ENCODE results near the gene DAAM1.

Gene DAAM1

DNA sequence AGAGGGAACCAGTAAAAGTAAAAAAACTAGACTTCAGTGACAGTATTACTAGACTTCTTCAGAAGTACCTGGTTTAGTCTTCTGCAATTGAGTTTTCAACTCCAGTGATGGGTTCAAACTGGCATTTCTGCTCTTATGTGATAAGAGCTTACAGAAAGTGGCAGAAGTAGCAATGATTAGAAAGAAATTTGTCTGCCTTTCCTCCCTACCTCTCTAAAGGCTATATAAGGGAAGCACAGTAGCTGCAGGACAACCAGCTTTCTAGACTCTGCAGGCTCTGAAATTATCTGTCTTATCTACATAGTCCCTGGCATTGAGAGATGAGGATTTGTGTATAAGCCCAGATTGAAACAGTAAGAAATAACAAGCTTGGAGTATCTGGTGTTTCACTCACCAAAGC lies 107.5 kb downstream of the DAAM1 start:
- no peak for DNase-seq

DNA sequence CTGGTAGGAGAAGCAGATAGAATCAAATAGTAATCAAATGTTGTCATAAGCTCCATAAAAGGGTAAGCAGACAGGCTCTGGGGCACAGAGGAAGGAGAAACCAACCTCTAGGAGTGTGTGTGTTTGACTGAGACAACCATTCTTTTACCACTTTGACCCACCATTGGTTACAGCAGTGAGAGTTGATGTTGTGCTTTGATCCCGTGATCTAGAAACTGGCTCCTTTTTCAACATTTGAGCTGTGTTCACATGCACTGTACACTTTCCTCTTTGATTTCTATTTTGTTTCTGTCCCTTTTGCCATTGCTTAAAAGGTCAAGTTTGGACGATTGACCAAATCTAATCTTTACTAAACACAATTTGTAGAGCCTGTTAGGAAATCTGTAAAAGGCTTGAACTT lies 108.0 kb downstream of the DAAM1 start:
- no peak for DNase-seq

DNA sequence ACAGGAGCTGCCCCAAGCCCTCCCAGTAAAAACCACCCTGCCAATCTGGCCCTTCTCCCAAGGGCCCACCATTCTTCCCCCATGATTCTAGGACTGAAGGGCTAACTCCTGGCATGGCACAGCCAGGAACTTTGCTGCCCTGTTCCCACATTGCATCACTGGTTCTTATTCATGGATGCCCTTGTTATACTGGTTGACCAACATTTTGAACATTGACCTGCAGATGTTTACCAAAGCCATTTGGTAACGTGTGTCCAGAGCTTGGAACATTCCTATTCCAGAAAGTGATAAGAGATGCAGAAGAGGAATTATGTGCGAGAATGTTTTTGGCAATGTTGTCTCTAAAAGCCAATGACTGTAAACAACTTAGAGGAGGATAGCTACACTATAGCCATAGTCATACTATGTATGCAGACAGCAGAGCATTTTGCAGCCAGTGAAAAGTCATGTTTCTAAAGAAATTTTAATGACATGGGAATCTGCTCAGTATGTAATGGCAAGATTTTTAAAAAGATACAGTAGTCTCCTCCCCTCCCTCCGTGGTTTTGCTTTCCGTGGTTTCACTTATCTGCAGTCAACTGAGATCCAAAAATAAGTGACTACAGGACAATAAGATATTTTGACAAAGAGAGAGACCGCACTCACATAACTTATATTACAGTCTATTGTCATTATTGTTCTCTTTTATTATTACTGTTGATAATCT lies 108.8 kb downstream of the DAAM1 start:
- no peak for DNase-seq

DNA sequence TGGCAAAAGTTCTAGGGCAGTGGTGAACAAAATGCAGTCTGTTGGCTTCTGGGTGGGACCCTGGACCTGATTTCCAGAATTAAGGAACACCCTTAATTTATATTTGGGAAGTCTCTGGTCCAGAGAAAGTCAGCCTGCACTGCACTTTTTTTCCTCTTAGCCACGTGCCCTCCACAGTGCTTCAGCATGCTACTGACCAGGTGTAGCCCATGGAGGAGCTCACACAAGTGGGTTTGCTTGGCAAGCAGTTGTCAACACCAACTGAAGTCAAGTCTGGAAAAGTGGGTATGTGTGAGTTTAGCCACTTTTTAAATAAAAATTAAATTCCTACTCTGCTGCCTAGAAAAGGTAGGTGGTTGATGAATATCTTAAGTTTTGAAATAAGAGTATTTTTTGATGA lies 111.3 kb downstream of the DAAM1 start:
- DNase-seq: no peak

DNA sequence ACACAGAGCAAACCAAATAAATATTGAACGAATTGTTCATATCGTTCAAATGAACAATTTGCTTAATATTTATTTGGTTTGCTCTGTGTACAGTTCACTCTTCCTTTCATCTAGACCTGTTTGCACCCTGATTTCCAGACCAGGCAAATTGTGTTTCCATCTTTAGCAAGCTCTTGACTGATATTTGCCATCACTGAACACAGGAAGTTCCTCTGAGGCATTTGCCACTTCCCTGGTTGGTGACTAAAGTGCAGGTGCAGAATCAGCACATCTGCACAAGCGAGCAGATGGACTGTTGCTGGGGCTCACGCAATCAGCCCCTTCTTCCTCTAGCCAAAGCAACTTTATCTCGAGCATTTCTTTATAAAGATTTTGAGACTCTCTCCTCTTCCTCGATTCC lies 112.9 kb downstream of the DAAM1 start:
- no peak for DNase-seq

DNA sequence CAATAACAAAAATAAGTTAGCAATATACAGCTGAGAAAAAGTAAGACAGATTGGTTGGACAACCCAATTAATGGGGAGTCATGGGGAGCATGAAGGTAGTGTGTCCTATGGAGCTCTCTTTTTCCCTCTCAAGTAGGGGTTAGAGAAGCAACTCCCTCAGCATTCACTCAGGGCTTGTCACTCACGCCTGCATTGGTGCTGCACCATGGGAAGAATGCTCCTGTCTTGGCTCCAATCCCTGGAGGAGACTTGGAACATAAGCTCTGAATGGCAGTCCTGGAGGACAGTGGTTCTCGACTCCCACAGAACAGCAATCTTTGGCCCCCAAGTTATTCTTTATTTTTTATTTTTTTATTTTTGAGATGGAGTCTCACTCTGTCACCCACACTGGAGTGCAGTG lies 113.8 kb downstream of the DAAM1 start:
- no peak for DNase-seq

DNA sequence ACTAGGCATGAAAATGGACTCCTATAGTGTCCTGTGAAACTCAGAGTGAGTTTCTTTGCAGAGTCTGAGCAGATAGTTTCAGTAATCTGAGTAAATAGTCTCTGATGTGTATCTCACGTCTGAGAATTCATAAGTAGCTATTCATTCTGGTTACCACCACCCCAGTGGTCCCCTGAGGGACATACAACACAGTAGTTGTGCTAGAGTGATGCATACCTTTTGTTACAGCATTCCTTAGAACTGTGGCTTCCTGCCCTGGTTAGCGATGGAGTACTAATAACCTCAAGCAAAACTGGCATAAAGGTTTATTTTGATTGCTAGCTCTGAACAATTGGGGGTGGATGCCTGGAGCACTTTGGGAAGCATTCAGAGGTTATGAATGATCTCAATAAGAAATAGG lies 114.7 kb downstream of the DAAM1 start:
- DNase-seq: no peak

DNA sequence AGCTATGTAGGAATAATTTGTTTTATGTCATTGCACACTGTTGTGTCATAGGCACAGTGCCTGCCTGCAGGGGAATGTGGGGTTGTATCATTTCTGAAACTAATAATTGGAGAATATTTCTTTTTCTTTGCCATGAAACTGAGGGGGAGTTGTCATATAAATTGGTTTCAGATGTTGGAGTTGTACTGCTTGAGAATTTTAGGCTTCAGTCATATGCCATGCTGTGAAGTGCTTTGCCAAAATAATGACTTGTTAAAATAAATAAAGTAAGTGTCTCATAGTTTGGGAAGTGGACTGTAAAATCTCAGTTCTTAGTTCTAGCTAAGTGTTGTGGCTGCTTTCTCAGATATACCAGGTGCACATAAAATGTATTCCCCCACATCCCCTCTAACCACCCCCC lies 116.8 kb downstream of the DAAM1 start:
- no peak for DNase-seq

DNA sequence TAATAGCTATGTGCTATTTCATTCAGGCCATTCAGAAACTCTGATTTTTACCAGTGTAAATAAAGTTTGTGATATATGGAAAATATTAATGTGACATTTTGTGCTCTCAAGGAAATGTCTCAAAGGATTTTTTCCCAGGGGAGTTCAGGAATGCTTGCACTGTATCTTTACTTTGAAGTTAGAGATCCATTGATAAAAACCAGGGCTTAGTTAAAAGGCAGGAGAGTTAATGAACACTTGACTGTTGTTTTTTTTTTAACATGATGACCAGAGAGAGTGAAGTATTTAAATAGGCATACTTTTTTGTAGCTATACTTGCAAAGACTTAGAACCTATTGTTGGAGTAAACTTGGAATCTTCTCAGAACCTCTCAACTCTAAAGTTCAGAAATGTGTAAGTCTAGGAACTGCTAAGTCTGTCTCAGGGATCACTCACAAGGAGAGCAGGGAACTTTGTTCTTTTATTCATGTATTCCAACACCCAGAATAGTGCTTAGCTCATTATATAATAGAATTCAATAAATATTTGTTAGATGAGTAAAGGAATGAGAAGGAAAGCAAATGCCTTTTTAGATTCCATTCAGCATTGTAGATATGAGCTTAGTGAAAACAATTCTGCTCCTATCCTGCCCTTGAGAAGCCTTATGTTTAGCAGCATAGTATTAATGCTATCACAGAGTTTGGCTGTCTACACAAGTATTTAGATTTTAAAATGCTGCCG lies 117.5 kb downstream of the DAAM1 start:
- DNase-seq: no peak

DNA sequence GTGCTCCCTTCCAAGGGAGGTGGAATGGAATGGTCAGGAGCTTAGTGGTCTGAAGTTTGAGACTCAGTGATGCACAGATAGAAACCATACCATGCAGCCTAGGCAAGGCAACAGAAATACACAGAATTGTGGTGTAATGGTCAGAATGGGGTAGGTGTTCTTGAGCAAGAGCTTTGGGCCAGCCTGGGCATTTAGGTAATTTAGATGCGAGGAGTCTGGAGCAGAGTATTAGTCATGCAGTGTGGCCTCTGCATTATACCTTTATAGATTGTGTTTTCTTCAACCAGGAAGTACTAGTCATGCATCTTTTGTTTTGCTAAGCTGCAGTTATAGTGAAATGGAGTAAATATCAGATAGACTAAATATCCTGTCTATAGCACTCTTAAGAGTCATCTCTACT lies 118.3 kb downstream of the DAAM1 start:
- no peak for DNase-seq

DNA sequence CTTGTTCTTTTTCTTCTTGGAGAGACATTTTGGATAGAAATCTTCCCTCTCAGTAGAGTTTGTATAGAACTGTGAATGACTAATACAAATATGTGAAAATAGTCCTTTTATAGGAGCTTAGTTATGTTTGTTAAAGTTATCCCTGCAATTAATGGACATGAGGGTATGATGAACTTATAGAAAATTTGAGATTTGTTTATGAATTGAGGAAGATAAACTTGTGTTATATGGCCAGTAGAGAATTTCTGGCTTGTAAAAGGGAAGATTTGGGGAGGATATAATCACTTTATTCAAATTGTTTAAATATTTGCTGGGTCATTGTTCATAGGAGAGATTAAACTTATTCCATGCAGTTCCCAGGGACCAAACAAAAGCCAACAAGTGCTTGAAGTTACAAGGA lies 119.6 kb downstream of the DAAM1 start:
- no peak for DNase-seq

DNA sequence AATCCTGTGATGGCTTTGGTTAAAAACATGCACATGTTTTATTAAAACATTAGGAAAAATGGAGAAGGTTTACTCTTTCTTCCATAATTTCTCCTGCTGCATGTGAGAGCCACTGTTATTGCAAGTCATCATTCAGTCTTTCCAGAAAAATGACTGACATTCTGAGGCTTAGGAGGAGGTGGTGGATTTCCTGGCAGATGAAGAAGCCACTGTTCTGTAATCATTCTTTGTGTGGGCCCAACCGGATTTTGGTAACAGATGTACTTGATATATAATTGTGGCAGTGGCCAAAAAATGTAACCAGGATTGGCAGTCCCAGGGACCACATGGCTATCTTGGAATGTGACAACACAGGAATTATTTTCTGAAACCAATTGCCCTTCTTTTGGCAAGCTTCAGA lies 120.2 kb downstream of the DAAM1 start:
- DNase-seq: no peak

DNA sequence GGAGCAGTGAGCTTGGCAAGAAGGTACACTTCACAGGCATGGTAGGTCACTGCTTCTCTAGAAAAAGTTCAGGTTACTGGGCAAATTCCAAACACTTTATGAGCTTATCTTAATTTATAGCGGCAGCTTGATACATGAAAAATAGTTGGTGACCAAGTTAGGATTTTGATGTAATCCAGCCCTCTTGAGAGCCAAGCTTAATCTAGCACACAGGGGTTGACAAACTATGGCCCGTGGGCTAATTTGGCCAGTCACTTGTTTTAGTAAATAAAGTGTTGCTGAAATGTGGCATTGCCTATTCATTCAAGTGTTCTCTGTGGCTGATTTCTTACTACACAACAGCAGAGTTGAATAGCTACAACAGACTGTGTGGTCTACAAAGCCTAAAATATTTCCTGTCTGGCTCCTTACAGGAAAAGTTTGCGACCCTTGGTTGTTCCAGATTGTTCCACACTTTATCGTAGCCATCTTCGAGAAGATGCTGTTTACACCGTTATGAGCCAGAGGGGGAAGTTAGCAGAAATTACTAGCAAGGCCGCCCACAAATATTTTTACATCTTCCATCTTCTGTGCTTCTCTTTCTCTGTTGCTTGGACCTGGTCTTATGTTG lies 120.9 kb downstream of the DAAM1 start:
- no peak for DNase-seq

DNA sequence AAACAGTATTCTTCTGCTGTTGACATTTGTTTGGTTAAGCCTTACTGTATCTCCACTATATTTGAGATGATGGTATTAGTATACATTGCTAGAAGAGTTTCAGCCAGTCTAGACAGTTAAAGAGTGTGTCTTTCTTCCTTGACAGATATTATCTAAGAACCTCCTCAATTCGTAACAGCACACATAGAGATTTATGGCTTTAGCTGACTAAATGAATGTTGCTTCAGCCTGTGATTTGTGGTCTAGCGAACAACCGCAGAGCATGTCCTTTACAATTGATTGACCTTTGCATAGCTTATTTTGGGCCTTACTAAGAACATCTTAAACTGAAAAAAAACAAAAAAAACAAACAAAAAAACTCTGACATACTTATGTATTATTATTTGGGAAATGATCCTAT lies 122.2 kb downstream of the DAAM1 start:
- no peak for DNase-seq

DNA sequence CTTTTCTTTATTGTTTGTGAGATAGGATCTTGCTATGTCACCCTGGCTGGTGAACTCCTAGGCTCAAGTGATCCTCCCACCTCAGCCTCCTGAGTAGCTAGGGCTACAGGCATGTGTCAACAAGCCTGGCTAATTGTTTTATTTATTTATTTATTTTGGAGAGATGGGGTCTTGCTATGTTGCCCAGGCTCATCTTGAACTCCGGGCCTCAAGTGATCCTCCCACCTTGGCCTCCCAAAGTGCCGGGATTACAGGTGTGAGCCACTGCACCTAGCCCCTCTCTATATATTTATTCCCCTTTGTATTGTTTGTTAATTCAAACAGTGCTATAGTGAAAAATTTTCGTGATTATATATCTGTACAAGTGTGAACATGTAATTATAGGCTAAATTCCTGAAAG lies 123.3 kb downstream of the DAAM1 start:
- DNase-seq: no peak

DNA sequence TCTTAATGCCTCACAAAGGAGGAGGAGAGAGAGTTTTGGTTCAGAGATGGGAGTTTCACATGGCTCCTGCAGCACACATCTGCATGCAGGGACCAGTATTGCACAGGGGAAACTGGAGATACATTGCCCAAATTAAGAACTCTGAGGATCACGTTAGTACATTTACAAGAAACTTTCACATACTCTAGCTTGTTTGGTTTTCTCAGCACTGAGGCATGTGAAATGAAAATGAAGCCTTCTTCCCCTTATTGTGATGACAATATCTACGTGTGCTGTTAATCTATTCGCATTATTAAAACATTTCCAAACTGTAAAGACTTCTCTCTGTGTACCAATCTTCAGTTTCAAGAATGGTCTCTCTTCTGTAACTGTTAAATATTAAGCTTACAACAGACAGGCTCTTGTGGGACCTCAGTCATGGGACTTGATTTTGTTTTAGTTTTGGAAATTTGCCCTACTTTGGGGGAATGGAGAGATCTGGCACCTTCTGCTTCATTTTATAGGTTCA lies 124.7 kb downstream of the DAAM1 start:
- no peak for DNase-seq

DNA sequence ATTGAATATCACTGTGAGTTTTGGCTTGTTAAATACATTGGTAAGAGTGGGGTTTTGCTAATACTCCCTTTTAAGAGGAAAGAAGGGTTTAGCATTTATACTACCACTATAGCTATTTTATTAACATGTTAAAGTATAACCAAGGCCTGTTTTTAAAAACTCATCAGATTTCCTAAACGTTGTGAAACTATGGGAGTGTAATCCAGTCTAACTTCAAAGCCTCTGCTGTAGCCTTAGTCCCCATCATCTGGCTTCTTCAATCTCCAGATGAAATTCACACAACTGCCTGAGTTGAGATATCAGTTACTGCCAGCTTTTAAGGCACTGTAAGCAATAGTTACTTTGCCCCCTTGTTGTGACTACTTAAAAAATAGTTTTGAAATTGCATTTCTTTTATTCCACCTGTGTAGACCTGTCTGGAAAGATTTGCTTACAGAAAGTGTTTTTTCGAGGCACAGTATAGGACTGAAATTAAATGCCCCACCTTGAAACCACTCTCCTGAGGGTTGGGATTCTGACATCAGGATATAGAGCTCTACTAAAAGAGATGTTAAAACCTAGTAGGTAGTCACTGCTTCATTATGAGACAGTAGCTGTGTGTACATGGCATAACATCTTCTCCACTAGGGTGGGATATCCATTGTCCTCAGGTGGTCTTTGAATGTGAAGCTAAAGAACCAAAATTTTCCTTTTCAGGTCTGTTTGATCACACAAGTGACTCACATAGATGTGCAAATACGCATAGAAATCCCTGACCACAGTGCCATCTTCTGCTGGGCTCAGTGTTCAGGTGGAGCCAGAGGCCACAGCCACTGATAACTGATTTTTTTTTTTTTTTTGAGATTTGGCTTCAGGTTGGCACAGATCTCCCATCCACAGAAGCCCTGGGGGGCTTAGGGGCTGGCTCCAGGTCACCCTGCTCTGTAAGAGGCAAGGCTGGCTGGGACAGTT lies 125.5 kb downstream of the DAAM1 start:
- no peak for DNase-seq

DNA sequence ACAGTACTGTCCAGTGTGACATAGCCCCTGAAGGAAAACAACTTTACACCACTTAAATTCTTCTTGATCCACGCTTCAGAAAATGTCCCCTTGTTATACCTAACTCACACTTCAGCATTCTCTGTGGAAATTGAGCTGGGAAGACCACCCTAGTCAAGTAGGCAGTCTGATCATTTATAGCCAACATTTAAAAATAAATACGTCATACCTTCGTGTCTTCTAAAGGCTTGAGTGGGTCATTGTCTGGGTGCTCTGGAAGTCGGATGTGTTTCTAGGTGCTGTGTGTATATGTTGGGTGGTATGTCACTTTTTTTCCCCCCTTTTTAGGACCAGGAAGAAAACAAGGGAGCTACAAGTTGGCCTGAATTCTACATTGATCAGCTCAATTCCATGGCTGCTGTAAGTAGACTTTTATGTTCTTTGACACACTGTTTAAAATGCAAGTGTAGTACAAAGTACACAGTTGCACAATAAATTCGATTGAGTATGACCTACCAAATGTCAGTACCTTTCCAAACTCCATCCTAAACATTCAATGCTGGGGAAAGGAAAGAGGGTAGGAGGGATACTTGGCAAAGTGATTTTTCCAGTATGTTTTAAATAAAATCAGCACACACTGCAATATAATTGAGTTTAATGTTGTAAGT lies 126.6 kb downstream of the DAAM1 start:
- DNase-seq: no peak

DNA sequence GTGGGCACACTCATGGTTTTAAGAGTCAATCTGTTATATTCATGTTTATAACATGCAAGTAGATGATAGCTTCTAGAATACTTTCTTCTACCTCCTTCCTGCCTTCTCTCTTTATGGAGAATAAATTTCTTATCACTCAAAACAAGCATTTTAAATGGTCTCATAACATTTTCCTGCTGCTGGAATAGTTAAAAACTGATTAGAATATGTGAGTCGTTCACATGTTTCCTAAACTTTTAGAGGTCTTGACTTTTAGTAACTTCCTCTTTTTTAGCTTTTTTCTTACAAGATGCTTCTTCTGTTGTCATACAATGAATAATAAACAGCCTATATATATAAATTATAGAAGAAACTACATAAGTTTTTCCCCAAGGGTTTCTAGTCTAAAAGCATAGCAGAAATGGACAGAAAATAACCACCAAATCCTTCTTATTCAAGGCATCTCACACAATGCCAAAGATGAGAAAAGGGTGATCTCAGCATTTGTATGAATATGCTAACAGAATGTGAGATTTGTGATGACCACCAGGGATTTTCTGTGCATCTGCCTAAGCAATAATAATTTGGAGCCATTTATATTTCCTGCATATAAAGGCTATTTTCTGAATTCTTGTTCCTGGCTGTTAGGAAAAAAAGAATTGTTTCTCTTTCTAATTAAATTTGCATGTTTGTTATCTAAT lies 127.8 kb downstream of the DAAM1 start:
- DNase-seq: no peak

DNA sequence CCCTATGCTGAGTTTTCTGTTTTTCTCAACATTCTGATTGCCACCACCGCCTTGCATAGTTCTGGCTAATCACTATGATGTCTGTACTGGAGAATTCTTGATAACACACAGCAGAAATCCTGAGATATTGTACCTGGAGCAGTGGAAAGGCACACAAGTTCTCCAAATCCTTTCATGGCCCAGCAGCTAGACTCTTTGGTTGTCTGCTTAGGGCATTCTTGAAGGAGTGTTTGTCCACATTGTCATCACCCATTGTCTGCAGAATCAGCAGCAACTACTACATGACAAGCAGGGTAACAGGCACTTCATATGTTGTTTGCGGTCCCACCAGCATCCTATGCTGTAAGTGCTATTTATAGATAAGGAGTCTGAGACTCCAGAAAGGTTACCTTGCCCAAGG lies 128.9 kb downstream of the DAAM1 start:
- no peak for DNase-seq

DNA sequence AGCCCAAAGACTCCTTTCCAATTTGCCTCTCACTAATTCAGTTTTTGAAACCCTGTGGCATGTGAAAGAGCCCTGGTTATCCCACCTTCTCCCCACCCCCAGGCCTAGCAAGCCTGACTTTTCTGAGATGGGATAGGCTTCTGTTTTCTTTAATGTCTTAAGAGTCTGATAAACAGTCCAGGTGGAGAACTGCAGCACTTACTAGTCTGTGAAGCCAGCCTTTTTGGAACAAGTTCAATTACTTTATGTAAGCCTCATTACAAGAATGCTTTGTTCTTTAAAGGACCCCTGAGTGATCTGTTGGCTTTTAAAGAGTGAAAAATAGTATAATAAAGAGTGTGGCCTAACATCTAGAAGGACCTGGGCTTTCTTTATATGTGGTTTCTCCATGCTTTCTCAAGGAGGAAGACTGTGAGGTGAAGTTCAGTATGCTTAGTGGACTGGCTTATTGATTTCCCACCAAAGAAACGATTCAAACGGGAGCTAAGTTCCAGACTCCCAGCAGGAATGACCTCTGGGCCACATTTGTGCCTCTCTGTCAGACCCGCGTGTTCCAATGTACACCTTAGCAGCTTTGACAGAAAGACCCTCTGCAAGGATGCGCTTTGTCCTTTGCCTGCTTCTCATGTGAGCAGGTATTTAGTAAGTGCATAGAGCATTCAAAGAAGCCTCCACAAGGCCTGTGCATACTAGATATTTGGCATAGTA lies 129.5 kb downstream of the DAAM1 start:
- DNase-seq: no peak

Data from right hindlimb (tissue), 1 donor.